DND-41 (cell line): ENCODE results near the gene LRRC14B.

Source experiments
- CTCF ChIP-seq: IDR thresholded peaks from 2 replicates; pipeline ENCODE4 v1.5.1; 2012; ENCODE audit warnings: borderline replicate concordance, low read length, moderate library complexity, mild to moderate bottlenecking; ENCODE audit not compliant: poor library complexity, severe bottlenecking; ENCODE audit errors: extremely low read depth
- EZH2 ChIP-seq: IDR thresholded peaks from 3 replicates; pipeline ENCODE4 v1.6.1; 2012; ENCODE audit warnings: borderline replicate concordance, low read depth, mild to moderate bottlenecking, moderate library complexity, low read length, inconsistent platforms; ENCODE audit not compliant: severe bottlenecking

- no peak for TF ChIP-seq CTCF
- no peak for TF ChIP-seq EZH2
These were observed 6.7 kb downstream of the LRRC14B start for GRCh38 chr5:197892-198489.
